ENCODE results near the gene CCDC177. TPM values are rescaled to one million over a fixed set of nuclear protein-coding genes. Genes with fewer than 3 reads are reported as not detected.

The CCDC177 gene
- total RNA-seq, 1 donor from 2014 or later: not detected

DNA sequence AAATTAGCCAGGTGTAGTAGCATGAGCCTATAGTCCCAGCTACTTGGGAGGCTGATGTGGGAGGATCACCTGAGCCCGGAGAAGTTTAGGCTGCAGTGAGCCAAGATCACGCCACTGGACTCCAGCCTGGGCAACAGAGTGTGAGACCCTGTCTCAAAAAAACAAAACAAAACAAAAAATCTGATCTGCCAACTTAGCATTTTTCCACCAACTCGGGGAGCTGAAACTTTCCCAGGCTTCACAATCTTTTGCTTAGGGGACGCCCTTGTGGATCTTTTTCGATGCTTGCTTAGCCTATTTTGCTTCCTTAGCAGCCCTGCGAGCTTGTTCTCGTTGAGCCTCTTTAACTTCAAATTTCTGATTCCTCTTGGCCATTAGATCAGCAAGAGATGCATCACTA lies 13.8 kb downstream of the CCDC177 start:
- DNase-seq: no peak

DNA sequence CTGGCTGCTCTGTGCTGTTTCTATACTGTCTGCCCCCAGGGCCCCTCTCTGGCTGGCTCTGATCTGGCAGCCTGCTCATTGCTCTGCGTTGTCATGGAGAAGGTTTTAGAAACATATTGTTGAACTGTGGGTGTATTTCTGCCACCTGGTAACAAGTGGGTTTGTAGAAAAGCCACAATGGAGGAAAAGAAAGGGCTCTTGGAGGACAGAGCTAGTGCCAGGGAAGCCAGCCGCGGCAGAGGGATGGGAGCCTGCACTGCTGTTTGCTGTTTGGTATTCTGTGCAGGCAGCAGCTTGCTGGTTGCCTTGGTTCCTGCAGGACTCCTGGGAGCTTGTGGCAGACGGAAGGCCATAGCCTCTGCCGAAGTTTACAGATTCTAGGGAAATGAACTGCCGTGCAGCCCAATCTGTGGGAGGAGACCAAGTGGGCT lies 15.1 kb downstream of the CCDC177 start:
- DNase-seq: no peak

DNA sequence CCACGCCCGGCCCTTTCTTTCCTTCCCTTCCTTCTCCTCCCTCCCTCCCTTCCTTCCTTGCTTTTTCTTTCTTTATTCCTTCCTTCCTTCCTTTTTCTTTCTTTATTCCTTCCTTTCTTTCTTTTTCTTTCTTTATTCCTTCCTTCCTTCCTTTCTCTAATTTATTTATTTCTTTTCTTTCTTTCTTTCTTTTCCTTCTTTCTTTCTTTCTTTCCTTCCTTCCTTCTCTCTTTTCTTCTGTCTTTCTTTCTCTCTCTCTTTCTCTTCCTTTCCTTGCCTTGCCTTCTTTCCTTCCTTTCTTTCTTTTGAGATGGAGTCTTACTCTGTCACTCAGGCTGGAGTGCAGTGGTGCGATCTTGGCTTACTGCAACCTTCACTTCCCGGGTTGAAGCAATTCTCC lies 15.9 kb downstream of the CCDC177 start:
- no peak for DNase-seq

DNA sequence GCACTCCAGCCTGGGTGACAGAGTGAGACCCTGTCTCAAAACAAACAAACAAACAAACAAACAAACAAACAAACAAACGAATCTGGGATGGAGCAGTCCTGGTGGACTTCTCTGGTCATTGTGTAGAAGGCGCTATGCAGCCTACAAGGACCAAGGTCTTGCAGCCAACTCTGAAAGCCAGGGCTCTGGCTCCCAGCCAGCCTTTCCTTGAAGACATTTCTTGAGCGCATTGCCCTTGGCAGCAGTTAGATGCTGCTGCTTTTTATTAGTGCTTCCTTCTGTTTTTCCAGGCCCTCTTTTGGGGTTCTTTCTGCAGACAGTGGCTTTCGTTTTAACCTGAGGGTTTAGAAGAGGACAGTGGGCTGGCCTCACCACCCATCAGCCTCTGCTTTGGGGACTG lies 20.2 kb downstream of the CCDC177 start:
- no peak for DNase-seq

DNA sequence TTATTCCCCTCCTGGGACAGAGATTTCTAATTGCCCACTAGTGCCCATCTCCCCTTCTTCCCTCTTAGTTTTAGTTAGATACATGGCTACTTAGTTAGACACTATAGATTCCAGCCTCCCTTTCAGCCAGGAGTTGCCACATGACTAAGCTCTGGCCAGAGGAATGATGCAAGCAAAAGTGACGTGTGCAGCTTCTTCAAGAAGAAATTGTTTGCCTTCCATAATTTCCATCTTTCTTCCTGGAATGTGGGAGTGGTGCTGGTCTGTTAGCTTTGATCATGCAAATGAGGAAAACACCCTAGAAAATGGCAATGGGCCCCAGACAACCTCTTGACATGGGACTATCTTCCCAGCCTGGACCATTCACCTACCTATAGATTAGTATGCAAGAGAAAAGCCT lies 21.4 kb downstream of the CCDC177 start:
- no peak for DNase-seq

DNA sequence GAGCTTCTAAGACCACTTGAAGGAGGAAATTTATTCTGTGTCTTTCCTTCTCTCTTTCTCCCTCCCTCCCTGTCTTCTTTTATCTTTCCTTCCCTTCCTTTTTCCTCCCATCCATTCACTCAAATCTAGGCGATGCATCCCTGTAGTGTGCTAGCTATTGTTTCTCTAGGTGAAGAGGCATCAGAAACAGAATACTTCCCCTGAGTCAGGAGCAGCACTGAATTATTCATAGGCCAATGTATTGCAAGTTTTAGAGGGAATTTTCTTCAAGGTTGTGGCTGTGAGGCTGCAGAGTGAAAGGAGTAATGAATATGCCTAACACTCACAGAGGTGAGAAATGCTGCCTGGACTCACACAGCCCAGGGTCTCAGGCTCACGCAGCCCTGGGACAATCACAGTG lies 23.2 kb downstream of the CCDC177 start:
- DNase-seq: no peak

DNA sequence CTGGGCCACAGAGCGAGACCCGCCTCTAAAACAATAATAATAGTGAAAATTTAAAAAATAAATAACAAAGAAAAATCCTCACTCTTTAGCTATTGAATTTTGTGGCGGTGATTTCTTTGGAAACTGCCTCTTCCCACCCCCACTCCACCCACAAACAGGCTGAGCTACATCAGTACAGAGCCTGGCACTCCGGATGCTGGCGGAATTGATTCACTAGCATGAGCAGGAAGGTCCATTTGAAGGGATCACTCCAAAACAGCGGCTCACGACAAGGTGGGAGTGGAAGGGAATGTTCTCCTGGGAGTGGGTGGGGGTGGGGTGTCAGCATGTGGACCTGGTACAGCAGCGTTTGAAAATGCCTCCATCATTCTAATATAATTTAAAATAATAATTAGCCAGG lies 26.1 kb downstream of the CCDC177 start:
- DNase-seq: no peak

DNA sequence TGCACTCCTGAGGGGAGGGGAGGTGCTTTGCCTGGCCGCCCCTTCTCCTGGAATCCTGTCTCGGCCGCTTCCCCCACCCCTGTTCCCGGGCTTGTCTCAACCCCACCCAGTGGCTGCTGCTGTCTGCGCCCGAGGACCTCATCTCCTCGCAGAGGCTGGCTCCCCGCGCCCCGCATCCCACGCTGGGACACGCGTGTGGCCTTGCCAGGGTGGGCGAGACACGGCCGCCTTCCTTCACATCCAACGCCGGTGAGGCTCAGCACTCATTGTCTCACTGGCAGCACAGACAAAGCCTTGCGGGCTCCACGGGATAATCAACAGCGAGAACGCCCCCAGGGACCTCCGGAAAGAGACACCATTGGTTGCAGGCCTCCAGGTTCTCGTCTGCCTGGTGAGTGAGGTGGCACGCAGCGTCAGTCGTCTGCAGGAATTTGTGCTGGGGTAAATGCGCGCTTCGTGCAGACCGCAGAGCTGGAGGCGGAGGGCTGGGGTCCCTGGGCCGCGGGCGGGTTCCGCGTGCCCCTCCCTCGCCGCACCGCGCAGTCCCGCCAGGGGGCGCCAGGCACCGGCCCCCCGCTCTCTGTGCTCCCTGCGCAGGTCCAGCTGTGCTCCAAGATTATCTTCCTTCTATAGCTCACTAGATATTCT lies 26.8 kb downstream of the CCDC177 start:
- DNase-seq: peak; percentile 34

DNA sequence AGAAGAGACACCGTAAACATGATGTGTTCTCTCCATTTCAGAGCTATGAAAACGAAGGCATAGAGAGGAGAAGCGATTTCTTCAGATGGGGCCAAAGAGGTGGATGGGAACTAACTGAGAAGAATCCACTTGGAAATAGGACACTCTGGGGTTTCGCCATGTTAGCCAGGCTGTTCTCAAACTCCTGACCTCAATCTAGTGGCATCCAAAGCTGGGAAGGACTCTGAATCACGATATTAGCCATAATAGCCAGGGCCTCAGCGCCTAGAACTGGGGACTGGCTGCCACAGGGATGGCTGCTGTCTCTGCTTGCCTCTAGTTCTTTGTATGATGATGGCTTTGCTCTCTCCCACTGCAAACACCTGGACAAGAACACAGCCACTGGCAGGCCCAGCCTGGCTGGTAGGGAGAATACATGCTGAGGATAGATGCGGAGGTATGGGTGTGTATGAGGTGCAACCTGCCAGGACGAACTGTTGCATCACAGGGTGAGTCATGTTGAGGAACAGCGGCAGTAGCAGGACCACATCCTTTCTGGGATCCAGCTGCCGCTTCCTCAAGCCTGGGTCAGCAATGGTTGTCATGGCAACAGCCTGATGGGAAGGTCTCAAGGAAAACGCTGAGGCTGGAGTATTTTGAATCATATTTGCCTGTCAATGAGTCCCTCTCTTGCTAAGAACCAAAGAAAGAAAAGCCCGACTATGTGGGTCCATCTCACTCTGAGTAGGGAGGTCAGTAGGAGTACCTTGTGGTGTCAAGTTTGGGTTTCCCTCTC lies 31.1 kb downstream of the CCDC177 start:
- DNase-seq: peak; percentile 78

DNA sequence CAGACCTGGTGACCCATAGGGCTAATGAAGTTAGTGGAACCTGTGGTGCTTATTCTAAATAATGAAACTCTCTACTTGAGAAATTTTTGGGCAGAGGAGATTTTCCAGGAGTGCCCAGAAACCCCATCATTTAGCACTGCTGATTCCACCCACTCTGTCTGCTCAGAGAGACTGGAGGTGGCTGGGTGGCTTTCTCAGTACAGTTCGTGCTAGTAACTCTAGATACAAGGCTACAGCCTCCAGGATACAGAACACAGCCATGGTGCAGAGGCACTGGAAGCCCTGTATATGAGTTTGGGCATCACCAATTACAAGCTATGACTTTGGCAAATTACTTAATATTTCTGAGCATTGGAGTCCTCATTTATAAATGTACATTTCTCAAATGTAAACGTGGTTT lies 32.4 kb downstream of the CCDC177 start:
- DNase-seq: no peak

DNA sequence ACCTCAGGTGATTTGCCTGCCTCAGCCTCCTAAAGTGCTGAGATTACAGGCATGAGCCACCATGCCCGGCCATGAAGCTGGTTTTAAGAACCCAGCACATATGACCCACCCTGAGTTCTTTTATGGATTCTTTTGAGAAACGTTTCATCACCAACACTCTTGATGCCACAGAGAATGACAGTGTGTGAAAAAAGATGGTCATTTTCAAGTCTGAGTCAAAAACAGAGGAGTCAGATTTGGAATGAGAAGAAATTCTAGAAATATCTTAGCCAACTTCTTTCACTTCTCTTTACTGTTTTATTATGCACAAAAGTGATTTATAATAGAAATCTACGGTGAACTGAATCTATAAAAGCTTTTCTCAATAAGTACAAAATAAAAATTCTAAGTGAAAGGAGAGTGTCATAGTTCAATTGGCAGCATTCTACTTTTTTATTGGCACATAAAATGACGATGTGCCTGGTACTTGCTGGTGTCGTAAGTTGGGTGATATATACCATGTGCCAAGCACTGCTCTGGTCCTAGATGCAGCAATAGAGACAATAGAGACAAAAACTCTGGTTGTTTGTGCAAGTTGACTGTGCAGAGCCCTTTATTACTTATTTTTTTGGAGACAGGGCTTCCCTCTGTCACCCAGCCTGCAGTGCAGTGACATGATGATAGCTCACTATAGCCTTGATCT lies 33.9 kb downstream of the CCDC177 start:
- DNase-seq: no peak

DNA sequence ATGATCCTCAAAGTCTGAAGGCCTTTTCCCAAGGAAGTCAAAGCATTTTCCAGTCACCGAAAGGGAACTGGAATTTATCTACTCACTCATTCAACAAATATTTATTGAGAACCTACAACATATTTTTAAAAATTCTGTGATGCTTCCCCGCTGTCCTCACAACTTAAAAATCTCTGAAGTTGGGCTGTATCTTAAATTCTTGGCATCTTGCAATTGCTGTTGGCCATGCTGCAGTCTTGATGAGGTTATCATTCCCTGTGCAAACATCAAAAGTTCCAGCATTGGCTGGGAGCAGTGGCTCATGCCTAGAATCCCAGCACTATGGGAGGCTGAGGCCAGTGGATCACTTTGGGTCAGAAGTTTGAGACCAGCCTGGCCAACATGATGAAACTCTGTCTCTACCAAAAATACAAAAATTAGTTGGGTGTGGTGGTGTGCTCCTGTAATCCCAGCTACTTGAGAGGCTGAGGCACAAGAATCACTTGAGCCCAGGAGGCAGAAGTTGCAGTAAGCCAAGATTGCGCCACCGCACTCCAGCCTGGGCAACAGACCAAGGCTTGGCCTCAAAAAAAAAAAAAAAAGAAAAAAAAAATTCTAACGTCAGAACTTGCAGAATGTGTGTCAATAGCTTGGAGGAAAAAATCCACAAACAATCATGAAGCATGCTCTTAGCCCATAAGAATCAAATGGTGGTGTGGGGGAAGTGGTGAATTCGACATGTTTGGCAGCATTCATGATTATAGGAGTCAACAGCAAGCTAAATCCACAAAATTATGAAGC lies 34.9 kb downstream of the CCDC177 start:
- no peak for DNase-seq

DNA sequence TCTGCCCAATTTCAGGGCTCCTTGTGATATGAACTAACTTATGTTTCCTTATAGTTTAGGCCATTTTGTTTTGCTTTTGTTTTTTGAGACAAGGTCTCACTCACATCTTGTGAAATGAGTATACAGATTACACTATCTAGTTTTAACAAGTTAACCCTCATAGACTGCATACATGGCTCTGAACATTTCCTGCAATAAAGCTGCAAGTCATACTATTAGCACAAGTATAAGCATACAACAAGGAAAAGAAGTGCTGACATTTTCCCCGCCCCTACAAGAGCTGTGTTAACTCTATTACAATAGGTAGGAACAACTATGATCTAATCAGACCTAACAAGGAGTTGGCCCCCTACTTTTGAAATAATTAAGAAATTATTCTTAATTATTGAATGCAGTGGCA lies 35.9 kb downstream of the CCDC177 start:
- no peak for DNase-seq

DNA sequence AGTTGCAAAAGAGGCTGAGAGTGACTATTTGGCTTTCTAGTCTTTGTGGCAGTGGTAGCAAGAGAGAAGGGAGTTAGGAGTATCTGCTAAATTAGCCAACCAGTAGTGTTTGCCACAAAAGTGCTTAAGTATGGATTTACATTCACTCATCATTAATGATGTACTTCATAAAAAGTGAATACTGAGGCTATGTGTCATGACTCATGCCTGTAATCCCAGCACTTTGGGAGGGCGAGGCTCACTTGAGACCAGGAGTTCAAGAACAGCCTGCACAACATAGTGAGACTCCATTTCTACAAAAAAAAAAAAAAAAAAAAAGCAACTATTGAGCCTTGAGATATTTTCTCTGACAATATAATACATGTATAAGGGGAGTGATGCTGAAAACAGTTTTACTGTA lies 36.8 kb downstream of the CCDC177 start:
- DNase-seq: no peak

DNA sequence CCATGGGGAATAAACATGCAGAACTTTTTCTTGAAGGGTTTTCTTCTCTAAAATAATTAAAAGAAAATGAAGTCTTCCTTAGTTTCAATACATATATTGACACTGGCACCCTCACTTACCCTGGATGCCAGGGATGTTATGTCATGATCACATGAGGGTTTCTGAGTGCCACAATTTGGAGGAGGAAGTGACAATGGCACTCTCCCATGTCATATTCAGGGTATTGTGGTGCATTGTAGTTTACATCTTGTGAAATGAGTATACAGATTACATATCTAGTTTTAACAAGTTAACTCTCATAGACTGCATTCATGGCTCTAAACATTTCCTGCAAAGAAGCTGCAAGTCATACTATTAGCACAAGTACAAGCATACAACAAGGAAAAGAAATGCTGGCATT lies 37.7 kb downstream of the CCDC177 start:
- no peak for DNase-seq

DNA sequence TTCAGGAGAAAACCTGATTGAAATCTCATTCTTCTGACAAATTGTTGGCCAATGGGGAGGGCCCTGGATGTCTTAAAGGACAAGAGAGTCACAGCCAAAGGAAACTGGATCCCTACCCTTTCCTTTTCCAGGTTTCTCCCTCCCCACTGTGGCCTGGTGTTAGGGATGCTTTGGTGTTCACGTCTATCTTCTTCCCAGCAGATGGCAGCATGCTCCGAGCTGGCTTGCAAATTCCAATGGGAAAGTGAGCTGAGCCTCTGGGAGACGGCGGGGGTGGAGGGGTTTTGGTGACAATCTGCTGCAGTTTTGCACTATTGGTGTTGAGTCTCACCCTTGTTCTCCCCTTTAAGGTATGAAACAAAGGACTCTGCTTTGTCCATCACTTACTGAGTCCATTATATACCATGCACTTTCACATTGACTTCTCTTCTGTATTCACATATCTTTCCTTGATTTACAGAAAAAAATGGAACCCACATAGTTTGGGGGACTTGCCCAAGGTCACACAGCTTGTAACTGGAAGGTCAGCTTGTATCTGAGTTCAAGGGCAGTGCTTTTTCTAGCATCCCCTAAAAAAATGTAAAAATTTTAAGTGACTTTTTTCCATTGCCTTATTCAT lies 39.3 kb downstream of the CCDC177 start:
- peak; percentile 70 for DNase-seq

DNA sequence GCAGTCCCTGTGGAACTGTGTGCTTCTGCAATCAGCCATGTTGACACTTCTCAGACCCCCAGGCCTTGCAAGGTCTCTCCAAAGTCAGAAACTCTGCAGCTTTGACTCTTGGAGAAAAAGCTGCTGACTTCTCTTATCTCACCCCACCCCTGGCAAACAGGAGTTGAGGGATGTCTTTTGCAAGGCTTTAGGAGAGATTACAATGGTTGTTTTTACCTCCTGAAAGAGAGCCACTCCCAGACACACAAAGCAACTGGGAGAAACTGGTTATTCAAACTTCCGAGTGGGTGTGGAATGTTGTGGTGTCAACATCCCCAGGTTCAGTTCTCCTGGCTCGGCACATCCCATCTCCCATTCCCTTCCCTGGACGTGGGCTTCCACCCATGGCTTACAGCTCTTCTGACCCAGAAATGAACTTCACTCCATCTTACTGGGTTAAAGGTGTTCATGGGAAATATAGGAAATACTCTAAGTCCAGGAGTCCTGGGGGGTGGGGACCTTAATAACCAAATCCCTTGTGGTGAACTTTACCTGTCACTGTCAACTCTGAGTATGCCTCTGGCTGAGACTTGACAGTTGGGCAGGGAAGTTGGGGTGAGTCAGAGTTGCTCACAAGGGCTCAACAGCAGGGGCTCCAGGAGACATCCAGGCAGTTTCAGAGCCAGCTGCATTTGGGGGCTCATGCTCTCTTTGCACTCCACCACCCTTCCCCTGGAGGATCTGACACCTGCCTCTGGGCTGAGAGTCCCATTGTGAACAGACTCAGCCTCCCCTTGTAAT lies 41.9 kb downstream of the CCDC177 start:
- no peak for DNase-seq

DNA sequence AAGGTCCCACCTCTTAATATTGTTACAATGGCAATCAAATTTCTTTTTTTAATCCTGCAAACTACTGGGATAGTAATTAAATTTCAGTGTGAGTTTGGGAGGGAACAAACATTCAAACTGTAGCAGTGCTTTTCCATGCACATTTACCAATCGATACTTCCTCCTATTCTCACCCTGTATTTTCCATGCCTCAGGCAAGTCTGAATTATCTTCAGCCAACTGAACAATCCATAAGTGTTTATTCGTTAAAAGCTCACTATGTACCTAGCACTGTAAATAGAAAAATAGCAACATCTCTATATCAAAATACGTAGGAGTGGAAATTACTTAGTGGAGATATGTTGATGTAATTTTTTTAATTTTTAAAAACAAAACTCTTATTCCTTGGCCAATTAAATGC lies 43.5 kb downstream of the CCDC177 start:
- DNase-seq: no peak

DNA sequence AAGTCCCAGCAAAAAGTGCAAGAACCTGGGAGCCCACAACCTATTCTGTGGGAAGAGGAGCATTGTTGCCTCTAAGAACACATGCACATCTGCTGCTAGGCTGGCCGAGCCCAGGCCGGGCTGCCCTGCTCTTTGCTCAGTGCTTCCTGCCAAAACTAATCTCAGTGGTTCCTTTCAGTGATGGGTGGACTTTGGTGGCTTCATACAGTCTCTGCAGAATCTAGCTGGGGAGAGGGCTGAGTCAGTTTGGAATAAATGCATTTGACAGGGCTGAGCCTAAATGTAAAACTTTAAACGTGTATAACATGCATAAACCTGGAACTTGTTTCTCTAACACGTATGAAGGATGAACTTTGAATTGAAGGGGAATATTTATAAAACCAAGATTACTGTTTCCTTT lies 44.6 kb downstream of the CCDC177 start:
- no peak for DNase-seq

DNA sequence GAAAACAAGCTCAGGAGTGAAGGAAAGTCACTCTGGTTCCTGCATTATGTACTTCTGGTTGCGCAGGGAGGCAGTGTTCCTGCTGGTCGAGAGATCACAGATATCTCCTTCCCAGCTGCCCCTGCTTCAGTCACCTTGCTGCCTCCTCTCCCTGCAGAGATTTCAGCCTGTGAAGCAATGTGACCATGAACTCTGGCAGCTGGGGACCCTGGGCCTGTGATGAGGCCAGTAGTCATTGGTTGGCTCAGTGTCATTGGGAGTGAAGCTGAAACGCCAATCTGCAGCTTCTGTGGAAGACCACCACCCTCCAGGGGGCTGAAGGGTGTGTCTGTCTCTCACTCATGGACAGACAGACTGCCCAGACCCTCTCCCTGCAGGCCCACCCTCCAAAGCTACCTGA lies 45.1 kb downstream of the CCDC177 start:
- DNase-seq: no peak

DNA sequence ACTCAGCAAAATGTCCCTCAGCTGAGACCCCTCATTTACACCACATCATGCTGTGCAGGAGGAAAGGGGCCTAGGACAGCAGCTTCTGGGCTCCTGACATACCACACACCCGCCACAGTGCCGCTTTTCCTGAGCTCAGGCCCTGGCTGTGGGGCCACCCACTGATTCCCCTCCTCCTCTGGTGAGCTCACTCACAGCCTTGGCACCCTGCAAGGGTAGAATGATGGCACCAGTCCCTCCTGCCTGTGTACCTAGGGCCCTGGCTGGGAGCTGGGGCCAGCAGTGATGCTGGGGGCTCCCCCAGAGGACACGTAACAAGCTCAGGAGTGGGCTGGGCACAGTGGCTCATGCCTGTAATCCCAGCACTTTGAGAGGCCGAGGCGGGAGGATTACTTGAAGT lies 45.7 kb downstream of the CCDC177 start:
- no peak for DNase-seq

DNA sequence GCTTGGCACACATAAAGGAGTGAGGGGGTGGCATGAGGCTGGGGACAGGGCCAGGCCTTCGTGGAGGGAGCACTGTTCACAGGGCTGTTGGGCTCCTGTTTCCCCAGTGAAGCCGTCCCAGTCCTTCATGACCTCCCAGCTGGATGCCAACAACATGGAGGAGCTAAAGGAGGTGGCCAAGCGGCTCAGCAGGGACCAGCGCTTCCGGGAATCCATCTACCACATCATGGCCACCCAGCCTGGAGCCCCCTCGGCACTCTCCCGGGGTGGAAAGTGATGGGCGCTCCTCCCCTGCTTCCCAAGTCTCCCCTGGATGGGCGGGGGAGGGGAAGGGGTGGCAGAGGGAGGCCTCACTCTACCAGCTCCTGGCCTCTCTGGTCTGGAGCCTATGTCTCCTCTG lies 46.5 kb downstream of the CCDC177 start:
- no peak for DNase-seq

All from dermis blood vessel endothelial cell (primary cell).